ENCODE data around the gene ACTC1.
"Not testable (repeated sequence)": the region's sequence is repeated elsewhere in the genome, so short reads cannot be mapped to it uniquely, and the experiment has no call there.

Gene ACTC1

DNA sequence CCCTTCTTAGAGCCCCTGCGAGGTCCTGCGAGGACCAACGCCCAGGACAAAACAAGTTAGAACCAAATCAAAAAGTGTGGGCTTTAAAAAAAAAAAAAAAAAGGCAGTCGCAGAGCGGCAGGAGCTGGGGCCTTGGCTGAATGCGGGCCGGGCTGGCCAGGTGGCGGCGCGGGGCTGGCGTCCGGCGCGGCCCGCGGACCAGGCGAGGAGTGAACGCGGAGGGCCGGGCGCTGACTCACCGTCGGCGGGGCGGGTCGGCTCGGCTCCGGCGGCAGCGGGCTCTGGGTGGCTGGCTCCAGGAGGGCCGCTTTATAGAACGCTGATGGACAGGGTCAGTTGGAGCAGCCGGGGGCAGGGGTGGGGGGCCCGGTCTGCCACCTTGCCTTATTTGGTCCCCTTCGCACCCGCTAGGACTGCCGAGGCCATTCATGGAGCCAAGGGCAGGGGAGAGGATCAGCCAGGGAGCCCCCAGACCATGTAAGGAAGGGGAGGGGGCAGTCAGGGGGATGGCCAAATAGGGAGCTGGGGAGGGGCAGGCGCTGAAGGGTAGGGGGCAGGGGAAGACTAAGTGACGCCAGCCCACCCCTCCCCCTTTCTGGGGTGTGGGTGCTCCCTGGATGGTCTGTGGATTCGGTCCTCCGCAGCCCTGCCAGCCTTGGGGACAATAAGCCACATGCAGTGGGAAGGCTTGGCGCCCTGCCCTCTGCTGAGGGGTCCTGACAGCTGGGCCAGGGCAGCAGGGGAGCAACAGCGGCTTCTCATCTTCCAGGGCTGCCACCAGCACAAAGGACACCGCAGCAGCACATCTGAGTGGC is at the start of gene ACTC1:
Gene ACTC1, minus strand, starts transcription at position 283 of the 815 bp plus-strand sequence. CDS start 741 bp downstream, outside the sequence.
- DNase-seq: peak; percentile 61

- DNase-seq: peak; percentile 70
These were observed 45.9 kb upstream of the ACTC1 start for GRCh38 chr15:34841262-34841725.

- DNase-seq: no peak
These were observed 42.9 kb upstream of the ACTC1 start for GRCh38 chr15:34838282-34838681.

DNA sequence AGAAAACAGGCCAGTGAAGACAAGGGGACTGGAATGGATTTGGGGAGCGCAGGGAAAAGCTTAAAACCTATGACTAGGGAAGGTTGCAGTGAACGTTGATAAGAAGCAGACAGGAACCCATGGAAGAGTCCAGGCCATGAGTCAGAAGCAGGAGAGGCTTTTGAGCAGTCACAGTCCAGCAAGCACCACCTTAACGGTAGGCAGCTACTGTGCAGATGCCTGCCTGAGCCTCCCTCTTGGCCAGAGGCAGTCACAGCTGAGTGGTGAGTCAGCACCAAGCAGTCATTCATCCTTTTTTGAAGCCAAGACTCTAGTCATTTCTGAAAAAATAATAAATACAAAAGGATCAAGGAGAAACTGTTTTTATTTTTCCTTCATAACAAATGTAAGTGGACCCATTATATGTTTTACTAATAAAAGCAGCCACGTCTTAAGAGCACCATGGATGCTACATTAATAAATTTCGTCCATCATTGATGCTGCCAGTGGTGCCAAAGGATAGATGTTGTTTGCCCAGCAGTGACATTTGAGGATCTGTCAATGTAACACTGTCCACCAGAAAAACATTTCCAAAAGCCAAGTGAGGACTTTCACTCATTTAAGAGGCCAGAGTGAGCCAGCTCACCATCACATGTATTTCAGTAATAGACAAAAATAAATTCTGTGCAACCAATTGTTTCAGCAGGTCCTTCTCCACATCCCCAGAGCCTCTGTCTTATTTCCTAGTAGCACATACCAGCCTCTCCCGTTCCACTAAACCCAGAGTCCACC is 42.1 kb upstream of the ACTC1 start:
- peak; percentile 79 for DNase-seq

GRCh38 chr15:34828145-34828911 is 33.0 kb upstream of the ACTC1 start:
- no peak for DNase-seq

- DNase-seq: no peak
These were observed 26.5 kb upstream of the ACTC1 start for GRCh38 chr15:34821831-34822230.

GRCh38 chr15:34820110-34820509 is 24.8 kb upstream of the ACTC1 start:
- no peak for DNase-seq

GRCh38 chr15:34818526-34818925 is 23.2 kb upstream of the ACTC1 start:
- DNase-seq: peak; percentile 59

DNA sequence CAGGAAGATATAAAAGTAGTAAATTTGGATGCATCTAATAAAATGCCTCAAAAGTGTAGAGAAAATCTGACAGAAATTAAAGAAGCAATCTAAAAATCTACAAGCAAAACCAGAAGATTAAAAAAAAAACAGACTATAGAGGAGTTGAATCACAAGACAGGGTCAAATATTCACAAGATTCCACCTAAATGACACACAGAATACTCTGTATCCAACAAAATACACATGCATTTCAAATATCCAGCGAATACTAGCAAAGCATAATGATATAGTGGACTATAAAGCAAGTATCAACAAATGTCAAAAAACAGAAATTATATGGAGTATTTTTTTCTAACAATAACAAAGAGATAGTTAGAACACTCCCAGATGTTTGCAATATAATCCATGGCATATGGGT is 20.5 kb upstream of the ACTC1 start:
- DNase-seq: peak; percentile 46

GRCh38 chr15:34813446-34814190 is 18.3 kb upstream of the ACTC1 start:
- no peak for DNase-seq

DNA sequence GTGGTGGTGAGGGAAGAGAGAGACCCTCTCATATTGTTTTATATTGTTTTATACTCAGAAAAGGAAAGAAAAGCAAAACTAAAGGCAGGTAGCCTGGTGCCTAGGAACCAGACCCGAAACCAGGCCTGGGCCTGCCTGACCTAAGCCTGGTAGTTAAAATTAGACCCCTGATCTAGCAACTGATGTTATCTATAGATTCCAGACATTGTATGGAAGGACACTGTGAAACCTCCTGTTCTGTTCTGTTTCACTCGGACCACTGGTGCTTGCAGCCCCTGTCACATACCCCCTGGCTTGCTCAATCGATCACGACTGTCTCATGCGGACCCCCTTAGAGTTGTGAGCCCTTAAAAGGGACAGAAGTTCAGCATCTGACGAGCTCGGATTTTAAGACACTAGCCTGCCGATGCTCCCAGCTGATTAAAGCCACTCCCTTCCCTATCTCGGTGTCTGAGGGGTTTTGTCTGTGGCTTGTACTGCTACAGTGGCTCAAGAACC is 17.6 kb upstream of the ACTC1 start:
- not testable (repeated sequence) for DNase-seq

DNA sequence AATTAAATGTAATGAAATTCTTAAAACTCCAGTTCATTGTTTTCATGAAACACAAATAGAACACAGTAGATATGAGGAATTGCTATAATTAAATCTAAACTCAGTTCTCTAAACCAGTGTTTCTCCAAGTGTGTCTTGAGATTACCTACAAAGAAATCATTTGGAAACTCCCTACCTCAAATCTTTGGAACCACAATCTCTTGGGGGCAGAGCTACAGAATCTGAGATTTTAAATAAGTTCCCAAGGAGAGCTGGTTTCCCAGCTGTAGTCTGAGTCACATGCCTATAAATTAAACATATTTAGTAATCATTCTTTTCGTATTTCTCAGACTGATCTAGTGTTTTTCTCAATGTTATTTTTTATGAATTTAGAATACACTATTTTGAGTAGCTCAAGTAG is 17.0 kb upstream of the ACTC1 start:
- peak; percentile 72 for DNase-seq

DNA sequence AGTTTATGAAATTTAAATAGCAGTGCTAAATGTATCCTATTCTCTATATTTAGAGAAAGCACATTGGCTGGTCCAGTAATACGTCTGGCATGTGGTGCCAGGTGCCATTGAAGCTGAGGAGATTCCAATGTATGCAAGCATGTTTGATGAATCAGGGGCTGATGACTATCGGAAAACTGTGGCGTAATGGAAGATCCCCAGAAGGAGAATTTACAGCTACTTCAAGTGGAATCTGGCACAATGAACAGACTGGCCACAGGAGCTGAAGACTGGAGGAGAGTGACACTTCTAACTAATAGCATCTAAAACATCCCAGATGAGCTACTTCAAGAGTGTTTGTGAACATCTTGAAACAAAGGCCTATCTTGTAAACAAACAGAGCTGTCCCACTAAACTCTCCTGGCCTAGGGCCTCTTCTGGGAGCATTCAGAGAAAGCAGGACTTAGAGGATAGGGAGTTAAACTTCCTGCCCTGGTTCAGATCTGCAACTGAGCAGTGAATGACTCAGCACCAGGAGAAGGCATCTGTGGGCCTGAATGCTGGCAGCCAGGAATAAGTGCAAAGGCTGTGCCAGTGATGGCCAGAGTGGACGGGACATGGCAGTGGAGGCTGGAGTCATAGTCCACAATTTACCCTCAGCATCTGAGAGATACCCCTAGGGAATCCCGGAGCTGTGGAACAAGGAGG is 15.2 kb upstream of the ACTC1 start:
- peak; percentile 97 for DNase-seq

- no peak for DNase-seq
These were observed 13.8 kb upstream of the ACTC1 start for GRCh38 chr15:34809186-34809585.

DNA sequence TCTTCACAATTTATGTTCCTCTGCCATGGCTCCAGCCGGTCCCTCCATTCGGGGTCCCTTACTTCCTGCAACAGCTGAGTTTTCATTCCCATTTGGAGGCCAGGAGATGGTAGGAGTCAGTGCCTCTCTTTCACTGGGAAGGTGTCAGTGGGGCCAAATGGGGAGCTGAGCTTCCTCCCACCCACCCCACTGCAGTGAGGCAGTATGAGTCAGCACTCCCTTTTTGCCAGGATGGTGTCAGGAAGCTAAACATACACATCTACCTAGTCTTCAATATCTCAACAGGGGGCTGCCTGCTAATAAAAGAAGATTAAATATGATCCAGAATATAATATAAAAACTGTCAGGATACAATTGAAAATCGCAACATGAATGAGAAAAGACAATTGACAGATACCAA is 12.7 kb upstream of the ACTC1 start:
- peak; percentile 55 for DNase-seq

DNA sequence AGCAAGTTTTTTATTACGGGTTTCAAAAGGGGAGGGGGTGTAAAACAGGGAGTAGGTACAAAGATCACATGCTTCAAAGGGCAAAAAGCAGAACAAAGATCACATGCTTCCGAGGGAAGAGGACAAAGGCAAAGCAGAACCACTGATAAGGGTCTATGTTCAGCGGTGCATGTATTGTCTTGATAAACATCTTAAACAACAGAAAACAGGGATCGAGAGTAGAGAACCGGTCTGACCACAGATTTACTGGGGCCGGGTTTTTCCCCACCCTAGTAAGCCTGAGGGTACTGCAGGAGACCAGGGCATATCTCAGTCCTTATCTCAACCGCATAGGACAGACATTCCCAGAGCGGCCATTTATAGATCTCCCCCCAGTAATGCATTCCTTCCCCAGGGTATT is 11.9 kb upstream of the ACTC1 start:
- DNase-seq: not testable (repeated sequence)

GRCh38 chr15:34804776-34805175 is 9.4 kb upstream of the ACTC1 start:
- no peak for DNase-seq

DNA sequence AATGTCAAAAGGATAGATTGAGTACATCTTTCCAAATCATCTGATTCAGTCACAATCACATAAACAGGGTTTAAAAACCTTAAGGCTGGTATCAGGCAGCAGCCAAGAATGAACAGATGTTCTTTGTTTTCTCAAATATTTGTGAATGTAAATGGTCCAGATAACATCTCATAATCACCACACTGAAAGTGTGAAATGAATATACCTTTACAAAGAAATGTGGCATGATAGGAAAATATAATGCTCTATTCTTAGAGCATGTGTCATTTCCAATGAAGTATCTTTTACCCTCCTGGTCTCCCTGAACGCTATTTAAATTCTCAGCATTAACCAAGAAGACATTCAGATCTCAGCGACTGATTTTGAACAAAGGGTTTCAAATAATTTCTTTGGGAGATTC is 8.8 kb upstream of the ACTC1 start:
- no peak for DNase-seq

GRCh38 chr15:34802803-34803750 is 7.7 kb upstream of the ACTC1 start:
- DNase-seq: no peak

- no peak for DNase-seq
These were observed 7.0 kb upstream of the ACTC1 start for GRCh38 chr15:34802371-34802770.

Measured in fibroblast of skin of right biceps (primary cell).